Ovary (tissue), 3 donors: ENCODE measurements around the gene SOX18.

Experiments used
- CTCF ChIP-seq, 3 donors: fragments of 450-650 bp in 2 of 3; fragments of 200-600 bp in 1 of 3; IDR thresholded peaks; one replicate each; pipeline versions ENCODE4 v1.5.1 to v1.8.0; 2016 to 2022; ENCODE audit warnings: antibody characterized with exemption in 3 of 3, mild to moderate bottlenecking in 1 of 3
- POLR2A ChIP-seq: fragments of 450-650 bp; IDR thresholded peaks from one replicate; pipeline ENCODE4 v1.6.1; 2017; ENCODE audit warnings: antibody characterized with exemption, mild to moderate bottlenecking, moderate library complexity
- donor health status: DM: no; HTN: no; CAD: no.

GRCh38 chr20:64041040-64041780 lies 8.2 kb downstream of the SOX18 start:
- TF ChIP-seq CTCF (IDR thresholded peaks at IDR 0.05) (no peak), POLR2A (no peak)
